UCSD-AML1 (cell line): ENCODE results near the gene ABHD12.
A peak's percentile ranks its signal among the peaks of the same experiment; 100 is the strongest.
"Not testable (repeated sequence)": the region's sequence is repeated elsewhere in the genome, so short reads cannot be mapped to it uniquely, and the experiment has no call there.

Experiments
- DNase-seq: peaks from one replicate; lab custom pipeline; 2025; ENCODE audit not compliant: unreplicated experiment; lab: John Stamatoyannopoulos, UW

Gene ABHD12

GRCh38 chr20:25390538-25391528, at the start of gene ABHD12:
Gene ABHD12, minus strand, starts transcription at chr20:25390835. Its CDS starts 132 bp downstream, at chr20:25390703.
- peak; percentile 96 for DNase-seq

DNA sequence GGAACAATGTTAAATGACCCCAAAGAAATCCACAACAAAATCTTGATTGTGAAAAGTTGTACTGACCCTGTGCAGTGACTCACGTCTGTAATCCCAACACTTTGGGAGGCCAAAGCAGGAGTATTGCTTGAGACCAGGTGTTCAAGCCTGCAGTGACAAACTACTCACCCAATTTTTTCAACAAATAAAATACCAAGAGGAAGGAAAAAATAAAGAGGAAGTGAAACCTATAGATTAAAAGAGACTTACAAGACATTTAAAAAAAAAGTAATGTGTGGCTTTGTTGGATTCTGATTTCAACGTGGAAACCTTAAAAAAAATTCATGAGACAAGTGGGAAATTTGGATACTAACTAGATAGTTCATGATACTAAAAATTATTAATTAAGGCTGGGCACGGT, 48.7 kb upstream of the ABHD12 start:
- DNase-seq: no peak

GRCh38 chr20:25437153-25437581, 46.5 kb upstream of the ABHD12 start:
- DNase-seq: no peak

DNA sequence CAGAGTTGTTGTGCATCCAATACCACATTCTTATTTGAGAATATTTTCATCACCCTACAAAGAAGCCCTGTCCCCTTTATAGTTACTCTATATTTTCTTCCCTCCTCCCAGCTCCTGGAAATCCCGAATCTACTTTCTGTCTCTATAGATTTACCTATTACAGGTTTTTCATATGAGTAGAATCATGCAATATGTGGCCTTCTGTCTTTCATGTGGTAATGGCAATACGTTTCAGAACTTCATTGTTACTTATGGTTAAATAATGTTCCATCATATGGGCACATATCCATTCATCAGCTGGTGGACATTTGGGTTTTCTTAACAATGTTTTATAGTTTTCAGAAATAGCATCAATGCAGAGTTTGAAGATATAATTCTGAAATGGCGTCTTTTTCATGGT, 33.9 kb upstream of the ABHD12 start:
- DNase-seq: no peak

DNA sequence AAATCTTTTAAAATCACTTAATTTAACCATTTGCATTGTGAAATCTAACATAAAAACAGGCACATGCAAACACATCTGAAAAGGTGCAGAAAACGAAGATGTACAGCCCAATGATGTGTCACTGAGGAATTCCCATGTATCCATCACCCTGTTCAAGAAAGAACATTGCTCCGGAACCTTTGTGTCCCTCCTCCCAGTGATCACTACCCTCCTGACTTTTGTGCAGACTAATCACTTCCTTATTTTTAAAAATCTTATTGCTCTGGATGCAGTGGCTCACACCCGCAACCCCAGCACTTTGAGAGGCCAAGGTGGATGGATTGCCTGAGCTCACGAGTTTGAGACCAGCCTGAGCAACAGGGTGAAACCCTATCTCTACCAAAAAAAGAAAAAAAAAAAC, 31.4 kb upstream of the ABHD12 start:
- DNase-seq: no peak

- no peak for DNase-seq
Measured at GRCh38 chr20:25421102-25421501, 30.5 kb upstream of the ABHD12 start.

GRCh38 chr20:25418776-25419175, 28.1 kb upstream of the ABHD12 start:
- DNase-seq: no peak

DNA sequence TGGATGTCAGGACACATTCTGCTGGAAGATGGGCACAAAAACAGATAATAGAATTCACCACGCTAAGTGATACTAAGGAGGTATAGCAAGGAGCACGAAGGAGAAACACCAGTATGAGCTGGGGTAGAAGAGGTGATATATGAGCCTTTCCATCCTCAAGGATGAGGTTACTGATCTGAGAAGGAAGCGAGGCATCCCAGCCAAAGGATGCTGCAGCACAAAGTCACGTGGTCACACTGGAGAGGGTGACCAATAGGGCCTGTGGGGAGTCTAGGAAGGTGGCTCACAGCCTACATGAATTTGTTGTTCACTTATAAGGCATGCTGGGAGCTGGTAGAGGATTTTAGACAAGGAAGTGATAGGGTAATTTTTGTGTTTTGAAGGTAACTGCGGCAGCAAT, 18.3 kb upstream of the ABHD12 start:
- no peak for DNase-seq

DNA sequence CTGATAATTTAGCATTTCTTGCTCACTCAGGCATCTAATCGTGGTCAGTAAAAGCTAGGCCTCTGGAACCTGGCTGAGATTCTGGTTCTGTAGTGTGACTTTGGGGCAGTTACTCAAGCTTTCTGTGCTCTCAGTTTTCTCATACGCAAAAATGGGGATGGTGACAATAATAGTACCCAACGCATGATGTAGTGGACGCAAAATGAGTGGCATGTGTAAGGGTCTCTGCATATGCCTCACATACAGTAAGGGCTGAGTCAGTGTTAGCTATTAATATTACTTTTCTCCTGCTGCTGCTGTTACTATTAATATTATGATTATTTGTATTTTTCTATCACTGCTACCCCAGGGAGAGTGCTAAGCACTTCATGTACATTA, 17.5 kb upstream of the ABHD12 start:
- no peak for DNase-seq

- DNase-seq: peak; percentile 92
Measured at GRCh38 chr20:25407311-25408169, 16.9 kb upstream of the ABHD12 start, which contains the start of gene GINS1. Gene GINS1, plus strand, starts transcription at chr20:25407673. Its CDS starts 148 bp downstream, at chr20:25407821.

DNA sequence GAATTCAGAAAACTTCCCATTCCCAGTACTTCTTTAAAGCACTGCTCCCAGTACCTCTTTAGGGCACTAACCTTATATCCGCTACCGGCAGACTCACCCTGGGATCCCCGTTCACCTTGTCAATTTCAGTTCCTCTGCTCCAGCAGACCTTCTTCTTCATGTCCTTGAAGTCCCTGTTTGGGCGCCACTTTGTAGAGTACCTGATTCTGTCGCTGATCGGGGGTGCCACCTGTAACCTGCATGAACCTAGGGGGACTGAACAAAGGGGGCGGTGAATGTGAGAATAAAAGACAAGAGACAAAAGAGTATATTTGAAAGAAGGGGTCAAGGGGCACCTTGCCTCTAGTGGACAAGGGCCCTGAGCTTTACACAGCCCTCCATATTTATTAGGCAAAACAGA, 11.9 kb upstream of the ABHD12 start:
- DNase-seq: no peak

GRCh38 chr20:25400291-25400732, 9.7 kb upstream of the ABHD12 start:
- not testable (repeated sequence) for DNase-seq

DNA sequence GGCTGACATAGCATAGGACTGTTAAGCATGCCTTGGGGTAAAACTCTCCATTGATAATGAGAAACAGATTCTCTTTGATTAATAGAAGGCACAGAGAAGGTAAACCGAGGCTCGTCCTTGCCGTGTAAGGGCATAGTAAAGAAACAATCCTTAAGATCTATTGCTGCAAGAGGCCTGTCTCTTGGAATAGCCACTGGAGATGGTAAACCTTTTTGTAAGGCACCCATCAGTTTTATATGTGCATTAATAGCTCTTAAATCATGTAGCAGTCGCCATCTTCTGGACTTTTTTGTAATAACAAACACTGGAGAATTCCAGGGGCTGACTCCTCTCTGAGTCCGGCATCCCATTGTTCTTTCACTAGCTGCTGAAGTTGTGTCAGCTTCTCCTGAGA, 8.4 kb upstream of the ABHD12 start:
- no peak for DNase-seq

- no peak for DNase-seq
Measured at GRCh38 chr20:25398376-25399036, 7.9 kb upstream of the ABHD12 start.

GRCh38 chr20:25397821-25398220, 7.2 kb upstream of the ABHD12 start:
- no peak for DNase-seq

DNA sequence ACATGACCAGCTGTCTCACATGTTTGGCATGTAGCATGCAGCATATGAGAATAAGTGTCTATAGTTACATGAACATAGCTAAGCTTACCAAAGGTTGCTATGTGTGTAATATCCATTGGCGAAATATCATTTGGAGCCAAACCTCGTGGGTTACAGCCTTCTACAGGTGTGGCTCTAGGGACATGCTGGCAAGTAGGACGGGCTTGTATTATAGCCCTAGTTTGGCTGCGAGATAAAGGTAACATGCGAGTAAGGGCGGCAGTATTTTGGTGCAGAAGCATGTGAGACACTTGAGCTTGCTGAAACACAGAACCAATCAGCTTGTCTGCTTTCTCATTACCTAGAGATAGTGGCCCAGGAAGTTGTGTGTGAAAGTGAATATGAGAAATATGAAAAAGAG, 6.5 kb upstream of the ABHD12 start:
- no peak for DNase-seq

- DNase-seq: no peak
Measured at GRCh38 chr20:25394996-25395395, 4.4 kb upstream of the ABHD12 start.

GRCh38 chr20:25394276-25394675, 3.6 kb upstream of the ABHD12 start:
- no peak for DNase-seq

GRCh38 chr20:25389858-25390537, 637 bp downstream of the ABHD12 start:
- peak; percentile 41 for DNase-seq

DNA sequence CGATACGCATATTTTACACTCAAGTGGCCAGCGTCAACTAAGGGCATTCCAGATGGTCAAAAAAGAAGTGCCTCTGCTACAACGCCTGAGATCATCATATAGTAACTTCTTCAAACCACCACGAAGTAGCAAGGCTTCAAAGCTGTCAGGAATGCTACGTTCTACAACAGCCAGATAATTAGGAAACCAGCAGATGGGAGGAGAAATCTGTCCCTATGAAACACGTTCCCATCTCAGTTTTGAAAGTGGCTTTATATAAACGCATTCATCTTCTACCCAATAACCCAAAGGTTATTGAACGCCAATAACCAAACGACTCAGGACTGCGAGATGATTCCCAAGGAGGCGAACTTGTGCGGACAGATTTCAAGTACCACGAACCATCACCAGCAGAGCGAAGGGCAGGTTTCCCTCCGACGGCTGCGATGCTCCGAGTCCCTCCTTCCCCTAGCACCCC, 1.2 kb downstream of the ABHD12 start:
- no peak for DNase-seq
